Astrocyte (in vitro differentiated cells and primary cell): ENCODE data around the gene ZFR.

Experiments
- EZH2 ChIP-seq: IDR thresholded peaks from 2 replicates; pipeline ENCODE4 v1.6.1; 2012; ENCODE audit warnings: mild to moderate bottlenecking, low read length, inconsistent platforms; ENCODE audit not compliant: insufficient read depth
- TF ChIP-seq, protein P1 (sequence below): IDR thresholded peaks from 2 replicates; pipeline ENCODE4 v1.5.1; 2011; ENCODE audit warnings: low read depth, mild to moderate bottlenecking, inconsistent platforms, low read length, moderate library complexity; ENCODE audit not compliant: insufficient read depth

GRCh38 chr5:32317041-32317440 is 127.5 kb downstream of the ZFR start:
- TF ChIP-seq, protein P1, sequence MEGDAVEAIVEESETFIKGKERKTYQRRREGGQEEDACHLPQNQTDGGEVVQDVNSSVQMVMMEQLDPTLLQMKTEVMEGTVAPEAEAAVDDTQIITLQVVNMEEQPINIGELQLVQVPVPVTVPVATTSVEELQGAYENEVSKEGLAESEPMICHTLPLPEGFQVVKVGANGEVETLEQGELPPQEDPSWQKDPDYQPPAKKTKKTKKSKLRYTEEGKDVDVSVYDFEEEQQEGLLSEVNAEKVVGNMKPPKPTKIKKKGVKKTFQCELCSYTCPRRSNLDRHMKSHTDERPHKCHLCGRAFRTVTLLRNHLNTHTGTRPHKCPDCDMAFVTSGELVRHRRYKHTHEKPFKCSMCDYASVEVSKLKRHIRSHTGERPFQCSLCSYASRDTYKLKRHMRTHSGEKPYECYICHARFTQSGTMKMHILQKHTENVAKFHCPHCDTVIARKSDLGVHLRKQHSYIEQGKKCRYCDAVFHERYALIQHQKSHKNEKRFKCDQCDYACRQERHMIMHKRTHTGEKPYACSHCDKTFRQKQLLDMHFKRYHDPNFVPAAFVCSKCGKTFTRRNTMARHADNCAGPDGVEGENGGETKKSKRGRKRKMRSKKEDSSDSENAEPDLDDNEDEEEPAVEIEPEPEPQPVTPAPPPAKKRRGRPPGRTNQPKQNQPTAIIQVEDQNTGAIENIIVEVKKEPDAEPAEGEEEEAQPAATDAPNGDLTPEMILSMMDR = no peak
- TF ChIP-seq EZH2 = no peak
